ENCODE measurements around the gene PXYLP1.

The PXYLP1 gene

GRCh38 chr3:141342386-141342785, 110.8 kb downstream of the PXYLP1 start:
- no peak overlapping the region for H3K4me3 ChIP-seq (ENCODE audit: low read depth, low read length)

- H3K4me3 ChIP-seq (ENCODE audit: low read depth, low read length), result no peak overlapping the region
These were observed 111.5 kb downstream of the PXYLP1 start for GRCh38 chr3:141343077-141343476.

- H3K4me3 ChIP-seq (ENCODE audit: low read depth, low read length), result no peak overlapping the region
These were observed 112.2 kb downstream of the PXYLP1 start for GRCh38 chr3:141343865-141344271.
